H9 (cell line): ENCODE results near the gene INTS15. TPM values are rescaled to one million over a fixed set of nuclear protein-coding genes. Genes with fewer than 3 reads are reported as not detected.

Experiments used
- DNase-seq: peaks from one replicate; pipeline ENCODE4 v3.0.0-alpha.2; 2017
- H2AFZ ChIP-seq: one replicate; pipeline ENCODE4 v1.6.1; 2013; ENCODE audit warnings: mild to moderate bottlenecking, low read length, control low read depth, moderate library complexity
- H2AK5ac ChIP-seq: 2 replicates; pipeline ENCODE4 v1.6.1; 2013; ENCODE audit warnings: low read length, control low read depth, mixed read lengths; ENCODE audit not compliant: insufficient read length
- H2BK120ac ChIP-seq: one replicate; pipeline ENCODE4 v1.6.1; 2013; ENCODE audit warnings: low read depth, mild to moderate bottlenecking, low read length, control low read depth, inconsistent platforms; ENCODE audit not compliant: poor library complexity, severe bottlenecking
- H2BK12ac ChIP-seq: 2 replicates; pipeline ENCODE4 v1.6.1; 2013; ENCODE audit warnings: low read length, control low read depth, mixed read lengths, low read depth; ENCODE audit not compliant: insufficient read length
- H2BK15ac ChIP-seq: 2 replicates; pipeline ENCODE4 v1.6.1; 2013; ENCODE audit warnings: low read depth, low read length, control low read depth
- H2BK20ac ChIP-seq: one replicate; pipeline ENCODE4 v1.6.1; 2013; ENCODE audit warnings: low read depth, mild to moderate bottlenecking, low read length, control low read depth, inconsistent platforms; ENCODE audit not compliant: poor library complexity, severe bottlenecking
- H2BK5ac ChIP-seq: 2 replicates; pipeline ENCODE4 v1.6.1; 2013; ENCODE audit warnings: low read length, control low read depth, mixed read lengths; ENCODE audit not compliant: insufficient read length
- H3K14ac ChIP-seq: 2 replicates; pipeline ENCODE4 v1.6.1; 2013; ENCODE audit warnings: low read length, control low read depth; ENCODE audit not compliant: insufficient read depth
- H3K18ac ChIP-seq: 2 replicates; pipeline ENCODE4 v1.6.1; 2013; ENCODE audit warnings: low read depth, mild to moderate bottlenecking, mixed read lengths, low read length, control low read depth; ENCODE audit not compliant: insufficient read length
- H3K23ac ChIP-seq: 2 replicates; pipeline ENCODE4 v1.6.1; 2013; ENCODE audit warnings: low read length, control low read depth, mixed read lengths, low read depth; ENCODE audit not compliant: insufficient read length
- H3K23me2 ChIP-seq: 2 replicates; pipeline ENCODE4 v1.6.1; 2013; ENCODE audit warnings: low read depth, mild to moderate bottlenecking, mixed read lengths, low read length, control low read depth; ENCODE audit not compliant: insufficient read length, poor library complexity, severe bottlenecking
- H3K27ac ChIP-seq: 2 replicates; pipeline ENCODE4 v1.5.1; 2013; ENCODE audit warnings: low read length, control low read depth, mixed read lengths, low read depth; ENCODE audit not compliant: insufficient read length
- H3K27me3 ChIP-seq: 2 replicates; pipeline ENCODE4 v1.6.1; 2013; ENCODE audit warnings: low read length, control low read depth, inconsistent platforms; ENCODE audit not compliant: insufficient read depth
- H3K4ac ChIP-seq: 2 replicates; pipeline ENCODE4 v1.6.1; 2013; ENCODE audit warnings: low read depth, mild to moderate bottlenecking, control low read depth, inconsistent platforms, low read length, moderate library complexity
- H3K4me1 ChIP-seq: 2 replicates; pipeline ENCODE4 v1.6.1; 2013; ENCODE audit warnings: low read length, control low read depth, inconsistent platforms; ENCODE audit not compliant: insufficient read depth
- H3K4me2 ChIP-seq: 2 replicates; pipeline ENCODE4 v1.6.1; 2013; ENCODE audit warnings: low read length, control low read depth, mixed read lengths; ENCODE audit not compliant: insufficient read length, insufficient read depth
- H3K56ac ChIP-seq: 2 replicates; pipeline ENCODE4 v1.6.1; 2013; ENCODE audit warnings: low read depth, mild to moderate bottlenecking, mixed read lengths, low read length, control low read depth; ENCODE audit not compliant: insufficient read length
- H3K79me1 ChIP-seq: 2 replicates; pipeline ENCODE4 v1.6.1; 2013; ENCODE audit warnings: low read depth, mild to moderate bottlenecking, moderate library complexity, low read length, control low read depth, inconsistent platforms; ENCODE audit not compliant: insufficient read depth, poor library complexity, severe bottlenecking
- H3K79me2 ChIP-seq: 2 replicates; pipeline ENCODE4 v1.6.1; 2013; ENCODE audit warnings: low read length, control low read depth, inconsistent platforms; ENCODE audit not compliant: insufficient read depth
- H3K9ac ChIP-seq: 2 replicates; pipeline ENCODE4 v1.6.1; 2013; ENCODE audit warnings: low read length, control low read depth, mixed read lengths; ENCODE audit not compliant: insufficient read length; ENCODE audit errors: extremely low read depth
- H3K9me3 ChIP-seq: one replicate; pipeline ENCODE4 v1.6.1; 2013; ENCODE audit warnings: low read depth, low read length, inconsistent platforms; ENCODE audit not compliant: control insufficient read depth
- H3T11ph ChIP-seq: one replicate; pipeline ENCODE4 v1.6.1; 2013; ENCODE audit warnings: mild to moderate bottlenecking, low read length, control low read depth, inconsistent platforms
- H4K20me1 ChIP-seq: one replicate; pipeline ENCODE4 v1.6.1; 2013; ENCODE audit not compliant: control insufficient read depth, insufficient read length, insufficient read depth
- H4K5ac ChIP-seq: 2 replicates; pipeline ENCODE4 v1.6.1; 2013; ENCODE audit warnings: low read depth, mild to moderate bottlenecking, mixed read lengths, low read length, control low read depth; ENCODE audit not compliant: insufficient read length
- H4K8ac ChIP-seq: replicated peaks from 2 replicates; pipeline ENCODE4 v1.6.1; 2013; ENCODE audit warnings: low read length, control low read depth, mixed read lengths, low read depth; ENCODE audit not compliant: insufficient read length
- H4K91ac ChIP-seq: 2 replicates; pipeline ENCODE4 v1.6.1; 2013; ENCODE audit warnings: low read depth, mild to moderate bottlenecking, moderate library complexity, mixed read lengths, low read length, control low read depth; ENCODE audit not compliant: insufficient read length
- H3K27ac Mint-ChIP-seq, 3 experiments: 2 replicates in 2 of 3; 3 replicates in 1 of 3; pipeline ENCODE4 v1.8.0; 2020 to 2021; ENCODE audit warnings: mixed read lengths in 3 of 3, mild to moderate bottlenecking in 1 of 3, moderate library complexity in 1 of 3
- H3K27me3 Mint-ChIP-seq: 2 replicates; pipeline ENCODE4 v1.8.0; 2021; ENCODE audit warnings: low read depth, mild to moderate bottlenecking, moderate library complexity, mixed read lengths
- H3K36me3 Mint-ChIP-seq, 3 experiments: 2 replicates in 2 of 3; 3 replicates in 1 of 3; pipeline ENCODE4 v1.8.0; 2020 to 2021; ENCODE audit warnings: low read depth in 3 of 3, mixed read lengths in 3 of 3; ENCODE audit not compliant: insufficient read depth in 1 of 3
- H3K4me1 Mint-ChIP-seq, 2 experiments: 2 replicates each; pipeline ENCODE4 v1.8.0; 2020; ENCODE audit warnings: mixed read lengths in 2 of 2
- H3K4me3 Mint-ChIP-seq, 2 experiments: 2 replicates in 1 of 2; 3 replicates in 1 of 2; pipeline ENCODE4 v1.8.0; 2020 to 2021; ENCODE audit warnings: mild to moderate bottlenecking in 2 of 2, mixed read lengths in 2 of 2, moderate library complexity in 1 of 2
- H3K9me3 Mint-ChIP-seq, 2 experiments: 2 replicates in 1 of 2; 3 replicates in 1 of 2; pipeline ENCODE4 v1.8.0; 2020; ENCODE audit warnings: mild to moderate bottlenecking in 2 of 2, mixed read lengths in 2 of 2, moderate library complexity in 1 of 2
- CTCF ChIP-seq: fragments of 200-600 bp; sonication (generic); conservative IDR thresholded peaks from 3 replicates; pipeline ENCODE4 v1.8.0; 2021; ENCODE audit warnings: antibody characterized with exemption, mild to moderate bottlenecking
- WGBS: extraction: QIAGEN DNeasy Blood & Tissue Kit; methylation state at CpG from one replicate; pipeline ENCODE4 v1.1.7; 2013; ENCODE audit warnings: missing lambda C conversion rate, low lambda C conversion rate, mixed read lengths; ENCODE audit not compliant: insufficient read length; ENCODE audit errors: extremely low coverage; 5-methylcytosine and 5-hydroxymethylcytosine counted together
- total RNA-seq: library from RNA; stranded (reverse); gene quantifications from 2 replicates; pipeline ENCODE4 v1.2.1, GENCODE V29; 2021

The INTS15 gene
- total RNA-seq, 1 experiment from 2014 or later, result 42.9 TPM

- no peak for TF ChIP-seq CTCF
- Mint-ChIP-seq H3K4me1 (no peaks in the 10 kb centered on the region), H3K4me3 (no peak overlapping the region), H3K36me3 (peaks cover 9 to 33% (median 18%) of the 10 kb centered on the region in 3 experiments), H3K9me3 (peaks cover 0 to 4% of the 10 kb centered on the region in 2 experiments; a peak in 1 of 5 replicates), H3K27me3 (no peaks in the 10 kb centered on the region), H3K27ac (no peak overlapping the region)
- no CpG with 5 or more reads among the region's 17 CpGs for WGBS
- Histone ChIP-seq H4K20me1 (no peaks in the 10 kb centered on the region), H3K14ac (no peak overlapping the region; the same call in 1 of the 2 replicates), H3K4me1 (no peaks in the 10 kb centered on the region), H3K27ac (no peak overlapping the region), H3K79me1 (no peaks in the 10 kb centered on the region), H4K5ac (no peak overlapping the region), H3K56ac (no peak overlapping the region), H2BK15ac (no peak overlapping the region), H3K23me2 (no peaks in the 10 kb centered on the region), H3T11ph (no peak overlapping the region), H4K8ac (no peak overlapping the region), H3K27me3 (no peaks in the 10 kb centered on the region), H3K23ac (no peak overlapping the region), H3K9ac (no peak overlapping the region), H2AK5ac (no peak overlapping the region), H2BK20ac (no peak overlapping the region), H3K4ac (no peak overlapping the region), H3K79me2 (no peaks in the 10 kb centered on the region), H2BK120ac (no peak overlapping the region), H4K91ac (no peak overlapping the region), H3K9me3 (no peaks in the 10 kb centered on the region), H2BK5ac (no peak overlapping the region), H2BK12ac (no peak overlapping the region), H3K4me2 (no peak overlapping the region), H3K18ac (no peak overlapping the region), H2AFZ (no peak overlapping the region)
- no peak for DNase-seq
Measured at GRCh38 chr7:6648066-6648814, 58.4 kb downstream of the INTS15 start.
